Gastrocnemius medialis (tissue), 4 donors: ENCODE measurements around the gene MTOR. TPM values are rescaled to one million over a fixed set of nuclear protein-coding genes. Genes with fewer than 3 reads are reported as not detected.
"Not testable (repeated sequence)": the region's sequence is repeated elsewhere in the genome, so short reads cannot be mapped to it uniquely, and the experiment has no call there.

Experiments
- ATAC-seq, 2 donors: fragments of 150-250 bp; one replicate each; pipeline ENCODE4 v1.9.1; 2016
- DNase-seq, 2 donors: peaks; one replicate each; pipeline ENCODE4 v3.0.0-alpha.2; 2019
- H3K27ac ChIP-seq, 4 donors: fragments of 200-600 bp; sonication (generic); 1 replicate in 1 of 4; 2 replicates in 3 of 4; pipeline ENCODE4 v1.5.1; 2016 to 2018; ENCODE audit warnings: mild to moderate bottlenecking in 2 of 4, moderate library complexity in 1 of 4
- H3K27me3 ChIP-seq, 3 donors: fragments of 200-600 bp; sonication (generic) in 2 of 3; 1 replicate in 1 of 3; 2 replicates in 2 of 3; pipeline versions ENCODE4 v1.5.1 to v1.6.0; 2016 to 2019; ENCODE audit warnings: mild to moderate bottlenecking in 1 of 3, moderate library complexity in 1 of 3
- H3K36me3 ChIP-seq, 2 donors: fragments of 200-600 bp; sonication (generic) in 1 of 2; one replicate each; pipeline ENCODE4 v1.5.1; 2017 to 2018
- H3K4me1 ChIP-seq, 2 donors: fragments of 200-600 bp; sonication (generic) in 1 of 2; one replicate each; pipeline ENCODE4 v1.5.1; 2016 to 2017; ENCODE audit warnings: mild to moderate bottlenecking in 2 of 2
- H3K4me3 ChIP-seq, 4 donors: fragments of 200-600 bp; sonication (generic) in 3 of 4; 1 replicate in 1 of 4; 2 replicates in 3 of 4; pipeline ENCODE4 v1.5.1; 2016 to 2019; ENCODE audit warnings: mild to moderate bottlenecking in 2 of 4
- H3K9me3 ChIP-seq, 3 donors: fragments of 200-600 bp; sonication (generic) in 2 of 3; 1 replicate in 1 of 3; 2 replicates in 2 of 3; pipeline ENCODE4 v1.5.1; 2016 to 2019
- CTCF ChIP-seq, 5 experiments: fragments of 450-650 bp in 3 of 5; fragments of 200-600 bp in 2 of 5; sonication (generic) in 2 of 5; IDR thresholded peaks in 4 of 5; conservative IDR thresholded peaks in 1 of 5; 1 replicate in 4 of 5; 2 replicates in 1 of 5; pipeline ENCODE4 v1.5.1; 2016 to 2019; ENCODE audit warnings: antibody characterized with exemption in 5 of 5, mild to moderate bottlenecking in 3 of 5, moderate library complexity in 3 of 5
- POLR2A ChIP-seq, 2 donors: fragments of 450-650 bp; IDR thresholded peaks; one replicate each; pipeline ENCODE4 v1.6.1; 2017; ENCODE audit warnings: antibody characterized with exemption in 2 of 2, mild to moderate bottlenecking in 2 of 2, moderate library complexity in 2 of 2
- in situ Hi-C, 4 donors: fragments of 200-750 bp; cut with MboI; loops; one replicate each; pipeline versions ENCODE4 v1.15.0 to v1.8.0; 2017; ENCODE audit warnings: low sequenced_read_pairs in 4 of 4
- intact Hi-C: fragments of 100-400 bp; cut with DNase I; formaldehyde crosslinking; loops from one replicate; pipeline ENCODE4 v1.15.1; 2023; ENCODE audit warnings: low total_unique reads
- total RNA-seq, 4 donors: library from RNA; depleted of rRNA; stranded (reverse); fragments of >200 nt; gene quantifications; one replicate each; pipeline versions ENCODE4 v1.1.0 to v1.2.3, GENCODE V29; 2016

MTOR gene
- total RNA-seq, 4 donors from 2014 or later = 40.7 to 66.3 (median 52.9) TPM

- TF ChIP-seq POLR2A (IDR thresholded peaks at IDR 0.05) (no peak), CTCF (IDR thresholded peaks at IDR 0.05 in 4 of 5, conservative IDR thresholded peaks at IDR 0.05 in 1 of 5) (no peak)
- no peaks in the 10 kb centered on the region for H3K4me1 ChIP-seq
- peaks cover 0 to 61% of the 10 kb centered on the region in 2 donors for H3K36me3 ChIP-seq
- H3K27me3 ChIP-seq = no peaks in the 10 kb centered on the region
- H3K27ac ChIP-seq = no peak overlapping the region
- no peak for DNase-seq
- no peak overlapping the region for H3K4me3 ChIP-seq
- H3K9me3 ChIP-seq = no peaks in the 10 kb centered on the region
- ATAC-seq = no peak
- in situ Hi-C loops = no loop called here
- intact Hi-C loops = no loop called here
Measured at GRCh38 chr1:11080931-11081330, 181.4 kb downstream of the MTOR start.

- H3K4me1 ChIP-seq = no peaks in the 10 kb centered on the region
- TF ChIP-seq CTCF (IDR thresholded peaks at IDR 0.05 in 4 of 5, conservative IDR thresholded peaks at IDR 0.05 in 1 of 5) (no peak), POLR2A (IDR thresholded peaks at IDR 0.05) (no peak)
- H3K4me3 ChIP-seq = no peak overlapping the region
- H3K27me3 ChIP-seq = no peaks in the 10 kb centered on the region
- H3K27ac ChIP-seq = no peak overlapping the region
- no peaks in the 10 kb centered on the region for H3K9me3 ChIP-seq
- in situ Hi-C loops = no loop called here
- no peak for DNase-seq
- intact Hi-C loops = no loop called here
- no peak for ATAC-seq
- peaks cover 0 to 84% of the 10 kb centered on the region in 2 donors for H3K36me3 ChIP-seq
Measured at GRCh38 chr1:11078631-11079030, 183.7 kb downstream of the MTOR start.

DNA sequence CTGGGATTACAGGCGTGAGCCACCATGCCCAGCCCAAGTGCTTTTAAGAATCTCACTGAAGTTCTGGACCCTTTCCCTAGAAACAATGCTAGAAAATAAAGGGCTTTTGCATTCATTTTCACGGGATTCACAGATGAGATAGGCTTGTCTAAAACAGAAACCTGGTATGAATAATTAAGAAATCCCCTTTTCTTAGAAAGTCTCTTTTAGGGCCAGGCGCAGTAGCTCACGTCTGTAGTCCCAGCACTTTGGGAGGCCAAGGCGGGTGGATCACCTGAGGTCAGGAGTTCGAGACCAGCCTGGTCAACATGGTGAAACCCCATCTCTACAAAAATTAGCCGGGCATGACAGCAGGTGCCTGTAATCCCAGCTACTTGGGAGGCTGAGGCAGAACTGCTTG lies 189.0 kb downstream of the MTOR start:
- DNase-seq, H3K4me3 ChIP-seq, H3K4me1 ChIP-seq, H3K27ac ChIP-seq, intact Hi-C loops, in situ Hi-C loops, H3K9me3 ChIP-seq, H3K27me3 ChIP-seq, ATAC-seq: not testable (repeated sequence)
- H3K36me3 ChIP-seq = peaks cover 3 to 91% of the 10 kb centered on the region in 2 donors

GRCh38 chr1:11072216-11072917 lies 190.0 kb downstream of the MTOR start:
- H3K36me3 ChIP-seq = peaks cover 3 to 98% of the 10 kb centered on the region in 2 donors
- intact Hi-C loops (no loop called here), in situ Hi-C loops (no loop called here)
- H3K4me3 ChIP-seq = no peak overlapping the region
- no peaks in the 10 kb centered on the region for H3K9me3 ChIP-seq
- H3K27me3 ChIP-seq = no peaks in the 10 kb centered on the region
- DNase-seq (no peak), ATAC-seq (no peak)
- TF ChIP-seq POLR2A (IDR thresholded peaks at IDR 0.05) (no peak), CTCF (IDR thresholded peaks at IDR 0.05 in 4 of 5, conservative IDR thresholded peaks at IDR 0.05 in 1 of 5) (no peak)
- no peaks in the 10 kb centered on the region for H3K4me1 ChIP-seq
- no peak overlapping the region for H3K27ac ChIP-seq

- intact Hi-C loops = no loop called here
- TF ChIP-seq CTCF (IDR thresholded peaks at IDR 0.05 in 4 of 5, conservative IDR thresholded peaks at IDR 0.05 in 1 of 5) = no peak
- no peak for TF ChIP-seq POLR2A (IDR thresholded peaks at IDR 0.05)
- no peaks in the 10 kb centered on the region for H3K4me1 ChIP-seq
- ATAC-seq (no peak), DNase-seq (no peak)
- no peak overlapping the region for H3K27ac ChIP-seq
- in situ Hi-C loops = no loop called here
- no peaks in the 10 kb centered on the region for H3K27me3 ChIP-seq
- peaks cover 3 to 98% of the 10 kb centered on the region in 2 donors for H3K36me3 ChIP-seq
- no peaks in the 10 kb centered on the region for H3K9me3 ChIP-seq
- H3K4me3 ChIP-seq = no peak overlapping the region
Measured at GRCh38 chr1:11071463-11072215, 190.7 kb downstream of the MTOR start.
